NCI-H1417 treated with DMSO at 0.1 percent for 48 hours (cell line): Measurements from ENCODE around the gene BLVRB.
"Not testable (repeated sequence)": the region's sequence is repeated elsewhere in the genome, so short reads cannot be mapped to it uniquely, and the experiment has no call there.

ENCODE experiments used
- DNase-seq: peaks from one replicate; lab custom pipeline; 2025; lab: John Stamatoyannopoulos, UW

Gene BLVRB

GRCh38 chr19:40422748-40423566 is 42.6 kb downstream of the BLVRB start:
- DNase-seq = no peak

GRCh38 chr19:40421993-40422747 is 43.4 kb downstream of the BLVRB start:
- no peak for DNase-seq

- no peak for DNase-seq
These were observed 44.5 kb downstream of the BLVRB start for GRCh38 chr19:40420766-40421765.

GRCh38 chr19:40420451-40420765 is 45.1 kb downstream of the BLVRB start:
- DNase-seq = no peak

GRCh38 chr19:40419780-40420179 is 45.8 kb downstream of the BLVRB start:
- no peak for DNase-seq

GRCh38 chr19:40419066-40419612 is 46.4 kb downstream of the BLVRB start:
- DNase-seq = no peak

GRCh38 chr19:40418040-40418439 is 47.5 kb downstream of the BLVRB start:
- no peak for DNase-seq

- DNase-seq = no peak
These were observed 47.9 kb downstream of the BLVRB start for GRCh38 chr19:40417643-40417981.

- no peak for DNase-seq
These were observed 48.5 kb downstream of the BLVRB start for GRCh38 chr19:40416918-40417642.

GRCh38 chr19:40415768-40416167 is 49.8 kb downstream of the BLVRB start:
- DNase-seq = no peak

- no peak for DNase-seq
These were observed 50.7 kb downstream of the BLVRB start for GRCh38 chr19:40414542-40415535.

- no peak for DNase-seq
These were observed 52.2 kb downstream of the BLVRB start, which contains the start of gene PRX for GRCh38 chr19:40413291-40413845. TSS of gene PRX (minus strand) at chr19:40413378. CDS start at chr19:40407932, 5,446 bp downstream.

GRCh38 chr19:40412866-40413265 is 52.7 kb downstream of the BLVRB start:
- DNase-seq = no peak

- DNase-seq = no peak
These were observed 53.5 kb downstream of the BLVRB start for GRCh38 chr19:40411958-40412499.

- no peak for DNase-seq
These were observed 54.3 kb downstream of the BLVRB start for GRCh38 chr19:40411125-40411842.

- DNase-seq = no peak
These were observed 55.5 kb downstream of the BLVRB start for GRCh38 chr19:40410030-40410389.

- DNase-seq = not testable (repeated sequence)
These were observed 57.0 kb downstream of the BLVRB start for GRCh38 chr19:40408598-40408925.

GRCh38 chr19:40407714-40408597 is 57.6 kb downstream of the BLVRB start:
- DNase-seq = no peak
